GM18507 (cell line): ENCODE data around the gene NR1H4.
A peak's percentile ranks its signal among the peaks of the same experiment; 100 is the strongest.
"Not testable (repeated sequence)": the region's sequence is repeated elsewhere in the genome, so short reads cannot be mapped to it uniquely, and the experiment has no call there.

ENCODE experiments used
- DNase-seq: peaks from one replicate; pipeline ENCODE4 v3.0.0; 2011; ENCODE audit warnings: low read depth; ENCODE audit not compliant: insufficient read length; ENCODE audit errors: extremely low spot score
- FAIRE-seq: peaks from 2 replicates; lab custom pipeline; 2011; peaks lifted over from hg19 to GRCh38; lab: Jason Lieb, UNC

Gene NR1H4

DNA sequence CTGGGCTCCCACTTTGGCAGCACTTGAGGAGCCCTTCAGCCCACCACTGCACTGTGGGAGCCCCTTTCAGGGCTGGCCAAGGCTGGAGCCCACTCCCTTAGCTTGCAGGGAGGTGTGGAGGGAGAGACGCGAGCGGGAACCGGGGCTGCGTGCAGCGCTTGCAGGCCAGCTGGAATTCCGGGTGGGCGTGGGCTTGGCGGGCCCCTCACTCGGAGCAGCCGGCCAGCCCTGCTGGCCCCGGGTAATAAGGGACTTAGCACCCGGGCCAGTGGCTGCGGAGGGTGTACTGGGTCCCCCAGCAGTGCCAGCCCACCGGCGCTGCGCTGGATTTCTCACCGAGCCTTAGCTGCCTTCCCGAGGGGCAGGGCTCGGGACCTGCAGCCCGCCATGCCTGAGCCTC lies 85.6 kb downstream of the NR1H4 start:
- not testable (repeated sequence) for FAIRE-seq, DNase-seq

DNA sequence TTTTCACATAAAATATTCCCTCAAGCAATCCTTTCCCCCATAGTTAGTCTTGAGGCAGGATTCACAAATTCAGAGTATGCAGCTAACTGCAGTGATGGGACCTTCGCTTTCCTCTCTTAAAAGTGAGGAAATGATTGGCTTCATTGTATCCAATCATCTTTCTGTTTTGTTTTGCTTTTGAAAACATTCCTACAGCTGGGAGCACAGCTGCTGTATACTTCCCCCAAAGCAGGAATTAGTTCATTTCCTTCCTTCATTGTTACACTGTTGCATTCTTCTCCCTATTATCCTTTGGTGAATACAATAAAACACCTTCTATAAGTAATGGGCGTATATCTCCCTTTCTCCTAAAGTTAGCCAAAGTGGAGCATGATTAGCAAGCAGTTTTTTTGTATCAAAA lies 90.4 kb downstream of the NR1H4 start:
- DNase-seq (no peak), FAIRE-seq (no peak)

DNA sequence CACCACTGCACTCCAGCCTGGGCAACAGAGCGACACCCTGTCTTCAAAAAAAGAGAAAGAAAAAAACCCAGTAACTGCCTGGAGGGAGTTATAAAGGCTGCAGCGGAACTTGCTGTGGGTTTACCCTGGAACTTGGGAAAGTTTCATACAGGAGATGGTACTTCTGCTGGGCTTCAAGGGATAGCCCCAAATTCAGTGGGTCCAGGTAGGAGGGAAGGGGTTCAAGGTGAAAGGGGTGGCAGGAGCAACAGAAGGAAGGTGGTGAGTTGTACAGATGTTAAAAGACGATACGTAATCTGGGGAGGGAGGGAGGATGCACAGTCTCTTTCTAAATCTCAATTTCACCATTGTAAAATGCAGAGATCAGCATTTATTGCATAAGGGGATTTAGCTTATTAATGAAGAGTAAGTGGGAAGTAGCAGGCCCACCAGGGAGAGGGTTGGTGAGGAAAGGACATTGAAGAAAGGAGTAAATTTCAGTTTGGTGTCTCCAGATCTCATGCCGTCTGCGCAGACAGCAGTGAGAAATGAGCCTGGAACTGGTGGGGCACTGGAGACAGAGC lies 91.3 kb downstream of the NR1H4 start:
- no peak for FAIRE-seq
- DNase-seq: no peak

DNA sequence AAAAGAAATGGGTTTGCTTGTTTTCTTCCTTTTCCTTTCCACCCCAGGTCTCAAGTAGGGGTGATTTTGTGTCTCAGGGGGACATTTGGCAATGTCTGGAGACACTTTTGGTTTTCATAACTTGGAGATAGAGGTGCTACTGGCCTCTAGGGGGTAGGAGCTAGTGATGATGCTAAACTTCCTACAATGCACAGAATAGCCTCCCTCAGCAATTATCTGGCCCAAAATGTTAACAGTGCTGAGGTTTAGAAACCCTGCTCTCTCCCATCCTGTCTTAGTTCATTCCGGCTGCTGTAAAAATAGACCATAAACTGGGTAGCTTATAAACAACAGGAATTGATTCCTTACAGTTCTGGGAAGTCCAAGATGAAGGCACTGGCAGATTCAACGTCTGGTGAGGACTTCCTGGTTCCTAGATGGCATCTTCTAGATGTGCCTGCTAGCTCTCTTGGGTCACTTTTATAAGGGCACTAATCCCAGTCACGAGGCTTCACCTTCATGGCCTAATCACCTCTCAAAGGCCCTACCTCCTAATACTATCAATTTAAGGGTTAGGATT lies 92.4 kb downstream of the NR1H4 start:
- FAIRE-seq (peak; percentile 5), DNase-seq (no peak)

DNA sequence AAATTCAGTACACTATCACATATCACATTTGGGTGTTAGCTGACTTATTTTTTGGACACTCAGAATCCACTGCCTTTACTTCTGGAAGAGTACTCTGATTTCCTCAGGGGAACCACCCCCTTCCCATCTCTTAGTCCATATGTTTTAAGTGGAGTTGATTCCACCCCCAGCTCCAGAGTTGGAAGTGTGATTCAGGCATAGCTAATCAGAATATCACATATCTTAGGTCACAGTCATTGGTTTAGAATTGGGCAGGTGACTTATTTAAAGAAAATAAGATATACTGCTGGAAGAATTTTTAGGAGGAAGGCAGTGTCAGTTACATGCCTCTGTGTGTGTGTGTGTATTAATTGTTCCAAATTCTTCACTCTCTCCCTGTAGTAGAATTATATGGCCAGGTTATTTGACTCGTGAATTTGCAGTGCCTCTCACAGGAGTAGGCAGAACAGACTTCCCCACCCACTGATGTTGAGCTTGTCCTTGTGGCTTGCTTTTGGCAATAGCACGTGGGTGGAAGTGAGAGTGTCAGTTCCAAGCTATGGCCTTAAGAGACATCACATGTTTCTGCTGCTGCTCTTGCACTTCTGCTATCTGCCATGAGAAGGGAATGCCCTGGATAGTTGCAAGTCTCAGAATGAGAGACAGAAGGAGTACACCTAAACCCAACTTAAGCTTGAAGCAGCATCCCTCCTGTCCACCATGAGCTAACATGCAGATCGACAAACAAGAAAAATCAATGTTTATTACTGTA lies 93.4 kb downstream of the NR1H4 start:
- DNase-seq: peak; percentile 22
- peak; percentile 93 for FAIRE-seq

DNA sequence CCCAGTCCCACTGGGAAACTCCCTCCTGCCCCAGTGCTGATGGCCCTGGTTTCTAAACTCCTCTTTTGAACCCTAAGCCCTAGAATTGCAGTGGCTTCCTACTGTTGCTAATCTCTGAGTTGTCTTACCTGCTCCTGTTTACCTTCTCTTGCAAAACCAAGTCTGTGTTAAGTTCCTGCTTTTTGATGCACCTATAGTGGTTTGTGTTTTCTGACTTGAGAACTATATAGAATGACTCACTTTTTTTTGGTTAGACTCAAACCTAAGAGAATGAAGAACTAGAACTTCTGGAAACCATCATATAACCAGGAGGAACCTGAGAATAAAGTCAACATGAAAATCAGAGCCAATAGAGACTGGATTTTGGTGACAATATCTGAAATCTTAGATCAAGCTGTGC lies 94.3 kb downstream of the NR1H4 start:
- no peak for DNase-seq
- no peak for FAIRE-seq

DNA sequence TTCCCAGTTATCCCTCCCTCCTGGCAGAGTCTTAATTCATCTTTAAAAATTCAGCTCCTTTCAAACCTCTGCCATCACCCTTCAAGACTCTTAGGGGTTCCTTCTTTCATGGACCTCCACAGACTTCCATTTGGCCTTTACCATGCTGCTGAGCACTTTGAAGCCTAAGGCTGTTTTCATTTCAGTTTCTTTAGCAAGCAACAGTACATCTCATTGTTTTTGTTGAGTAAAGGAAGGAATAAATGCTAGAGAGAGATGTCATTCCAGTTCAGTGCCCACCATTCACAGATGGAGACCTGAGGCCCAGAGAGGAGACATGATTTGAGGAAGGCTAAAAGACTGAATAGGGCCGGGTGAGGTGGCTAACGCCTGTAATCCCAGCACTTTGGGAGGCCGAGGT lies 98.5 kb downstream of the NR1H4 start:
- FAIRE-seq: no peak

DNA sequence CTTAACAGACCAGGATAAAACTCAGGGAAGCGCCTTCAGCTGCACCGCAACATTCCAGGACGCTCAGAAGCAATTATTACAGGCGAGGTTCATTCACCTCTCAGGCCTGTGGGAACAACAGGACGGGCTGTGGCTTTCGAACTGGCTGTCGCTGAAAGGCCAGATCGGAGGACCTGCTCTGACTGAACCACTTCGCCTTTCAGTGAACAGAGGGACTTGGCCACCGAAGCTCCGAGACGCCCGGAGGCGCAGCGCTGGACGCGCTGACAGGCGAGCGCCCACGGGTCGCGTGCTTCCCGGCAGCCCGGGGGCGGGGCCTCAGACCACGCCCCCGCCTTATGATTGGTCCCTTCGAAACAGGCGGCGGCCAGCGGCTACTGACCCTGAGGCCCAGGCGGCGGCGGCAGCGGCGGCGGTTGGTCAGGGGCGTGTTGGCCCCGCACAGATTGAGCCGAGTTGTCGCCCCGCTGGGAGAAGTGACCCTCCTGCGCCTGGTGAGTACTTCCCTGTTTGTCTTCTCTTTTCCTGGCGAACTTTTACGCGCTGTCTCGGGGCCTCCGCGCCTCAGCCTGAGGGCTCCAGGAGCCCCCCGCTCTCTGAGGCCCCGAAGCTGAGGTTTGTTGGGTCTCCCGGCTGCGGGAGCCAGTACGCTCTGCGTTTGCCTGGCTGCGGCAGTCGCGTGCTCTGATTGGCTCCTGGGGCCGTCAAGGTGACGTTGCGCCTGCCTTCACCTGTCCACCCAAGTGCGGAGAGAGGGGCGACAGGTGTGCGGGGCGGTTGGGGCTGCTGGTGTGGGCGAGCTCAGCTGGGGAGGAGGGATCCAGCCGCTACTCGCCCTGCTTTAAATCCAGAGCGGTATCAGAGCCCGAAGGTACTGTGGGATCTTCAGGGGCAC lies 99.9 kb downstream of the NR1H4 start, which contains the start of gene GAS2L3:
Gene GAS2L3 (plus strand): TSS at position 393 of the 895 bp plus-strand sequence. CDS start 21,221 bp downstream, outside the sequence.
- DNase-seq (peak; percentile 77), FAIRE-seq (peak; percentile 65)

More for the DNA sequence above, 98.5 kb downstream of the NR1H4 start:
- no peak for DNase-seq

DNA sequence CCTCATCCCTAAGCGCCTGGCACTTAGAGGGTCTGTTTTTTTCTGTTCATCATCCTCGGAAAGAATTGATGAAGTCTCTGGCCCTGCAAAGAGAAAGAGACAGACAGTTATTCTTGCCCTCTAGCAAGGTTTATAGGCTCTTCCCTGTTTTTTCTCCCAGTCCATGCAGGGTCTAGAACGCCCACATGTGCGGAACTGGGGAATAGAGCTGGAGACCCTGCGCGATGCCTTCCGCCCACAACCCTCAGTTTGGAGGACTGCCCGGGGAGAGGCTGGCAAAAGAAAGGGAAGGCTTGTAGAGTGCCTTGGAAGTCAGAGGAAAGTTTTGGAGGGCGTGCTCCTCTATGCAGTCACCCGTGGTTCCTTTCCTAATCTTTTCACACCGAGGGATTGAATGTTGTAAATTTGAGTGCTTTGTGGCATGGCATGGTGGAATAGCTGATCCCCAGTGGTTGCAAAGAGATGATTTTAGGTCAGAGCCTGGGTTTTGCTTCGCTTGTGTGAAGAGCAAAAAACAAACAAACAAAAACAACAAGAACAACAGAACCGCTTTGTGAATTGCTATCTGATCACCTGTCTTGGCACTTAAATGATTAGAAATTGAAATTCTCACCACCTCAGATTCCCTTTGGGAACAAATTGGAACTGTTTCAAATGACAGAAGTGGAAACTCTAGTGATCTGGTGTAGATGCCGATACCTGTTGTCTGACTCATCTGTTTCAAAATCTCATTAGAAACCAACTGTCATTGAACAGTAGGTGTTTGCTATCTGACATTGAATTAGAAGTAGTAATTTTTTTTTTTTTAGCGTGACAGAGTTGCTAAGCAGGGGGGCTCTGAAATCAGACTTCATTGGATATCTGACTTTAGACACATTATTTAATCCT lies 100.8 kb downstream of the NR1H4 start:
- FAIRE-seq: peak; percentile 15
- no peak for DNase-seq

DNA sequence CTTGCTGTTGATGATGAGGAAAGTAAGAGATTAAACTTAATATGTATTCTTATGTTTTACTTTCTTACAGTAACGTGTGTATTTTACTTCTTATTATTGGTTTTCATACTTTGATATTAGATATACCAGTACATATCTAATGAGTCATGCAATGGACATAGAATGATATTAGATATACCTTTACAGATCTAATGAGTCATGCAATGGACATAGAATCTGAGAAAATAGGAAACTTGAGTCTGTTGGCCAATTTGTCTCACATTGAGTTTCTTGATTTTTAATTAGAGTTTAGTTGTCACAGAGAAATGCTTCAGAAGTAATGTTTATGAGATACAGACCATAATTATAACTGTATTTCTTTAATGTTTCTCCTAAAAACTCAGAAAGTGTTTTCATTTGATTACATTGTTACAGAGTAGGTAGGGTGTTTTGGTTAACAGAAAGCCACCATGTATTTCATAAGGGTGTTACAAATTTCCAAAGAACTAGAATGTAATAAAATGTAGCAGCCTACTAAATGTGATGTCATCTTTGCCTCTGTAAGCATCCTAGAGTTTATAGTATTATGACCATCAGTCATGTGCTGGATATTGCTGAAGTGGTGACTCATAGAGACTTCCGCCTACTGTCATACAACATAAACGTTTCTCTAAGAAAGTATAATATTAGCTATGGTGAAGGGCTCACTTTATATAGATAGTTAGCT lies 102.8 kb downstream of the NR1H4 start:
- DNase-seq (no peak), FAIRE-seq (no peak)

DNA sequence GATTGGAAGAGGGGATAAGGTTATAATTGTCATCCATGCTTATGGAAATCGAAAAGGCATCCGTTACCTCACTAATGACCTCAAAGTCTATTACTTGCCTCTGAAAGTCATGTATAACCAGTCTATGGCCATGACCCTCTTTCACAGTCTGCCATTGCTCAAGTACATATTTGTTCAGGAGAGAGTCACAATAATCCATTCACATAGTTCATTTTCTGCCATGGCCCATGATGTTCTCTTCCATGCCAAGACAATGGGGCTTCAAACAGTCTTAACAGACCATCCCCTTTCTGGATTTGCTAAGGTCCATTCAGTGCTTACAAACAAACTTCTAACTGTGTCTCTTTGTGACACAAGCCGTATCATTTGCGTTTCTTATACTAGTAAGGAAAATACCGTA lies 105.3 kb downstream of the NR1H4 start:
- no peak for FAIRE-seq
- DNase-seq: no peak

DNA sequence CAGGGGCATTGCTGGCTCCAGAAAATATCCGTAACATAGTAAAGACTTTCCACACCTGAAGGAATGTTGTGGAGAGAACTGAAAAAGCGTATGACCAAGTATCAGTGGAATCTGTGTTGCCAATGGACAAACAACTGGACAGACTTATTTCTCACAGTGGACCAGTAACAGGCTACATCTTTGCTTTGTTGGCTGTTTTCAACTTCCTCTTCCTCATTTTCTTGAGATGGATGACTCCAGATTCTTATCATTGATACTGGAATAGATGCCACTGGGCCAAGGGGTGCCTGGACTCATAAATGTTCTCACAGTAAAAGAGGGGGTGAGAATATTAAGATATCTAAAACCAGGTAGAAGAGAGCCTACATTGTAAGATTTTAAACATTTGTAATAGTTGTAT lies 106.2 kb downstream of the NR1H4 start:
- FAIRE-seq (no peak), DNase-seq (no peak)

DNA sequence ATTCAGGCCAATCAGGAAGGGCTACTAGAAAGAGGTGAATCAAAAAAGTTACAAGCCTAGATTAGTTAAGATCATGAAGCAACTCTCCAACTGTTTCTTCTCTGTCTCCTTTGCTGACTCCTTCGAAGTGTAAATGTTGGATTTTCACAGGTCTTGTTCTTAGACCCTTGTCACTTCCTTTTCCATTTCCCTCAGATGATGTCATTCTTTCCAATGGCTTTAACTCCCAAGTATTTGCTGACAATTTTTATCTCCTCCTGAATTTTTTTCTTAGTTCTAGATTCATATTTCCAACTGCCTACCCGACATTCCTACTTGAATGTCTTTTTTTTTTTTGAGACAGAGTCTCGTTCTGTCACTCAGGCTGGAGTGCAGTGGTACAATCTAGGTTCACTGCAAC lies 110.6 kb downstream of the NR1H4 start:
- DNase-seq (no peak), FAIRE-seq (no peak)

DNA sequence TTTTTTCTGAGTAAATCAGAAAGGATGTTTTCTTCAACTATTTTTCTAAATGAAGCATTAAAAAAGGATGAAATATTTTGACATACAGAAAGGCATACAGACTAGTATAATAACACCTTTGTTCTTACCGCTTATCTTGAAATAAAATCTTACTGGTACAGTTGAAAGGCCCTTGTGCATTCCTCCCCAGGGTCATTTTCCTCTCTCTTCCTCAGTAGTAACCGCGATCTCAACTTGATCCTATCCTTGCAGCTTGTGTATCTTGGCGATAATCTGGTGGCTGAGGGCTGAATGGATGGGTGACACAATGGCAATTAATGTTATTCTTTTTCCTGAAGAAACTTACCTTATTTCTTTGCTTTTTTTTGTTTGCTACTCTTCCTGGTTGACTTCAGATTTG lies 118.3 kb downstream of the NR1H4 start:
- FAIRE-seq (no peak), DNase-seq (no peak)

DNA sequence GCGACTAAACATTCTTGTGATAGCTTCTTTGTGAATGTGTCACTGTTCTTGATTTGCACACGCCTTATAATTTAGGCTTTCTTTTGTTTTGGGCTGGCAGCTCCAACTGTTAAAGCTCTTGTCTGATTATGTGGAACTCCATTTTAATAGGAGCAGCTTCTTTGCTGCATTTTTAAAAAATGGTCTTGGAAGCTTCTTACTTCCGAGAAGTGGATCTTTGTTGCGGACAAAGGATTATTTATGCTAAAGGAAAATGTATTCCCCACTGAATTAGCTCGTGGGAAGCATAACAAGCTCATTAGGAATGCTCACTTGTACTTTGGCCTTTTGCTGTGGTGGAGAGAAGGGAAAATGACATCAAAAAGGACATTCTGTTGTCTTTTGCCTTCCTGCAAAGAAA lies 119.8 kb downstream of the NR1H4 start:
- no peak for FAIRE-seq

DNA sequence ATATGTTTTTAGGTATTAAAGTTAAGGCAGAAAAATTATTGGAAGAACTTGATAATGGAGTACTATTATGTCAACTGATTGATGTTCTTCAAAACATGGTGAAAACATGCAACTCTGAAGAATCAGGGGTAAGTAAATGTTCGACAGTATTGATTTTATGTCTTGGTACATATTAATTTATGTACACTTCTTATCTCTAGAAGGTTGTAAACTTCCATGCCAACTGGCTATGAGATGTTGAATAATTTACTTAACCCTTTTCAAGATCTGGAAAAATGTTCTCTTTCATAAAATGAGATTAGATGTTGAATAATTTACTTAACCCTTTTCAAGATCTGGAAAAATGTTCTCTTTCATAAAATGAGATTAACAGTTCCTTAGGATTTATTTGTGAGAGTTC lies 128.0 kb downstream of the NR1H4 start:
- no peak for FAIRE-seq
- DNase-seq: no peak

More for the DNA sequence above, 119.8 kb downstream of the NR1H4 start:
- DNase-seq: no peak

DNA sequence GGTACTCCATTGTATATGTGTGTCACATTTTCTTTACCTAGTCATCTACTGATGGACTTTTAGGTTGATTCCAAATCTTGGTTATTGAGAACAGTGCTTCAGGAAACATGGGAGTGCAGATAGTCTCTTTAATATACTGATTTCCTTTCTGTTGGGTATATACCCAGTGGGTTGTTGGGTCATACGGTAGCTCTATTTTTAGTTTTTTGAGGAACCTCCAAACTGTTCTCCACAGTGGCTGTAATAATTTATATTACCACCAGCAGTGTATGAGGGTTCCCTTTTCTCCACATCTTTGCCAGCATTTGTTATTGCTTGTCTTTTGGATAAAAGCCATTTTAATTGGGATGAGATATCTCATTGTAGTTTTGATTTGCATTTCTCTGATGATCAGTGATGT lies 129.3 kb downstream of the NR1H4 start:
- not testable (repeated sequence) for DNase-seq, FAIRE-seq

DNA sequence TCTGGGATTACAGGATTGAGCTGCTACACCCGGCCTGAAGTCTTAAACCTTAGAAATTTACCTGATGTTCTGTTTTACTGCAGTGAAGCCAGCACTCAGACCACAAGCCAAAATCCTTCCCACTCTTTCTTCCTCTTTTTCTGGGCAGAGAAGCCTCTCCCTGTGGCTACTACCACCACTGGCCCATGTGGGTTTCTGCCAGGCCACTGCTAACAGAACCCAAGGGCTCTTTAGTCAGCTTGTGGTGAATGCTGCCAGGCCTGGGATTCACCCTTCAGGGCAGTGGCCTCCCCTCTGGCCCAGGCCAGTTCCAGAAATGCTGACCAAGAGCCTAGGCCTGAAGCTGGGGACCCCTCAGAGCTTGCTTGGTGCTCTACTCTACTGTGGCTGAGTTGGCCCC lies 135.1 kb downstream of the NR1H4 start:
- FAIRE-seq: no peak
- DNase-seq: no peak
